SJSA1 (cell line): ENCODE data around the gene LATS2. TPM values are rescaled to one million over a fixed set of nuclear protein-coding genes. Genes with fewer than 3 reads are reported as not detected.
"Not testable (repeated sequence)": the region's sequence is repeated elsewhere in the genome, so short reads cannot be mapped to it uniquely, and the experiment has no call there.

Experiments used
- DNase-seq, 2 experiments: peaks; one replicate each; pipeline ENCODE4 v3.0.0-alpha.2; 2015 to 2020; ENCODE audit warnings: low spot score in 2 of 2, low read depth in 1 of 2
- H3K27ac ChIP-seq: fragments of 250-450 bp; sonication (Bioruptor Pico); 2 replicates; pipeline ENCODE4 v1.5.1; 2020; ENCODE audit warnings: mild to moderate bottlenecking, moderate library complexity
- H3K27me3 ChIP-seq: fragments of 250-450 bp; sonication (Bioruptor Pico); replicated peaks from 2 replicates; pipeline ENCODE4 v1.5.1; 2020; ENCODE audit warnings: mild to moderate bottlenecking, moderate library complexity
- H3K36me3 ChIP-seq: fragments of 250-450 bp; sonication (Bioruptor Pico); 2 replicates; pipeline ENCODE4 v1.5.1; 2020; ENCODE audit warnings: mild to moderate bottlenecking
- H3K4me1 ChIP-seq: fragments of 250-450 bp; sonication (Bioruptor Pico); replicated peaks from 2 replicates; pipeline ENCODE4 v1.6.1; 2021; ENCODE audit warnings: mild to moderate bottlenecking
- H3K4me3 ChIP-seq: fragments of 250-450 bp; sonication (Bioruptor Pico); 2 replicates; pipeline ENCODE4 v1.5.1; 2020; ENCODE audit warnings: mild to moderate bottlenecking
- H3K9me3 ChIP-seq: fragments of 250-450 bp; sonication (Bioruptor Pico); replicated peaks from 2 replicates; pipeline ENCODE4 v1.5.1; 2020; ENCODE audit warnings: mild to moderate bottlenecking
- total RNA-seq: library from RNA; depleted of rRNA; stranded (reverse); fragments of >200 nt; shearing (Covaris generic); gene quantifications from 2 replicates; pipeline ENCODE4 v1.2.3, GENCODE V29; 2014

The LATS2 gene
- total RNA-seq, 1 experiment from 2014 or later = 14.4 TPM

DNA sequence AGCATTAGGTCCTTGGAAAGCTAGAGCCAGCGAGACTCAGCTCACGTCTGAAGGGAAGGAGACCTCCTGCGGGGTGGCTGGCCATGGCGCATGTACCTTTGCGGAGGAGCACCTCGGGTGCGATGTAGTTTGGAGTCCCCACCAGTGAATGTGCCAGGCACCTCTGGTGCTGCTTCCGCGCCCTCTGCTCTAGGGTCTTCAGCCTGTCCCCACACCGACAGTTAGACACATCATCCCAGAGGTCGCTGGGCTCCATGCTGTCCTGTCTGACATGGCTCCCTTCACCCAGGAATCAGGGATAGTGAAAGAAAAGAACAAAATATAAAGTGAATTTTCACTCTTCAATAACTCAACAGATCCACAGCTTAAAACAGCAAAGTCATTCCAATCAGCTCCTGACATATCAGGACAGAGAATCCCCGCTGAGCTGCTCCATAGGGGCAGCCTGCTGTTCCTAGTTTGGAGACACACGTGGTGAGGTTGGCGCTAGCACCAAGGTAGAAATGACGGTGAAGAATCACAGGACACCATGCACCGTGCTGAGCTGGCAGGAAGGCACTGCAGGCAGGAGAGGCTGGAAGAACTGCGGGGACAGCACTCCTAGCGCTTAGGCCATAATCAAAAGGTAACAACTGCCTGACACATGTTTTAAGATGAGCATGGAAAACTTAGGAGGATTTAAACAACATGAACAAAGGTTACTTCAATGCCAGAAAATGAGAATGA lies 79.9 kb downstream of the LATS2 start:
- H3K4me1 ChIP-seq = no peaks in the 10 kb centered on the region
- H3K36me3 ChIP-seq = peaks cover 87% of the 10 kb centered on the region
- H3K27ac ChIP-seq = no peak overlapping the region
- no peaks in the 10 kb centered on the region for H3K9me3 ChIP-seq
- no peak for DNase-seq
- no peaks in the 10 kb centered on the region for H3K27me3 ChIP-seq
- H3K4me3 ChIP-seq = no peak overlapping the region

GRCh38 chr13:20980899-20981298 lies 80.5 kb downstream of the LATS2 start:
- Histone ChIP-seq H3K27me3 (no peaks in the 10 kb centered on the region), H3K4me1 (no peaks in the 10 kb centered on the region), H3K27ac (no peak overlapping the region), H3K36me3 (peaks cover 87% of the 10 kb centered on the region), H3K4me3 (no peak overlapping the region), H3K9me3 (no peaks in the 10 kb centered on the region)
- DNase-seq = no peak

DNA sequence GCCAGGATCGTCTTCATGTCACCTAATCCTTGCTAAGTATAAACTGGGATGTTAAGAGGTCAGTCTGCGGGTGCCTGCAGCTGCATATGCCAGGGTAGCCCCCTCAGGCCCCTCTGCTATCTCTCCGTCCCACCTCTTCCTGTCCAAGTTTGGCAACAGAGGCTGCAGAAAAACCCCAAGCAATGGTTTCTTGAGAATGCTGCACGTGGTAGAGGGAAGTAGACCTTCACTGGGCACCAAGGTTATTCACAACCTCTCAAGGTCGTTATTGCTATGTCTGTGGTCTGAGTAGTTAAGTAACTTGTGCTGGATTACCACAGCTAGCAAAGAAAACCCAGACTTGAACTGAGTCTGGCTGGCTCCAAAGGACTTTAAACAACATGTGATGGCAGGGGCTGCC lies 81.0 kb downstream of the LATS2 start:
- no peak for DNase-seq
- Histone ChIP-seq H3K27me3 (no peaks in the 10 kb centered on the region), H3K4me1 (no peaks in the 10 kb centered on the region), H3K4me3 (no peak overlapping the region), H3K9me3 (no peaks in the 10 kb centered on the region), H3K27ac (no peak overlapping the region), H3K36me3 (peaks cover 89% of the 10 kb centered on the region)

- peaks cover 82% of the 10 kb centered on the region for H3K36me3 ChIP-seq
Observed at GRCh38 chr13:20977394-20977793, 84.0 kb downstream of the LATS2 start.

DNA sequence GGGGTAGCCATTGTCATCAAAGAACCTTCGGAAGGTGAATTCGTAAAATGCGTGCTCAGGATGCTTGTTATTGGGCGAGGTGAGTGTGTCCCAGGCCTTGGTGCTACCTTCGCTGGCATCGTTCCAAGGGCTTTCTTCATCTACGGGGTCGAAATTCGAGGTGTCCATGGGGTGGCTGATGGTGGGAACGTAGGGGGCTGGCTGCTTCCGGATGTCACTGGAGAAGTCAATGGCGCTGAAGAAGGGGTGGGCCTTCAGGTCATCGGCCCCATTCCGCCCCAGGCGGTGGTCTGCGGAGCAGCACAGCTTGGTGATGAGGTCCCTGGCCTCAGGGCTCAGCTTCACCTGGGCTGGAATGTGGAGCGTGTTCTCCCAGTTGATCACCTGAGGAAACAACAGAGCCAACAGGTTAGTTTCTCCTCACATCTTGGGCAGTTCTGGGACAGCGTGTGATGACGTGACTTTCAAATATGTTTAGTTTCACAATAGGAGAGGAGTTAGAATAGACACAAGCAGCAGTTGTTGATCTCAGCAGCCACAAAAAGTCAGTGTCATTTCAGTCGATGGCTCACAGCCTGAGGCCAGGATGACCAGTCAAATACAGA lies 86.3 kb downstream of the LATS2 start:
- peaks cover 63% of the 10 kb centered on the region for H3K36me3 ChIP-seq
- H3K27me3 ChIP-seq = no peaks in the 10 kb centered on the region
- no peak for DNase-seq
- H3K4me3 ChIP-seq = no peak overlapping the region
- no peak overlapping the region for H3K27ac ChIP-seq
- H3K9me3 ChIP-seq = no peaks in the 10 kb centered on the region
- no peaks in the 10 kb centered on the region for H3K4me1 ChIP-seq

More at GRCh38 chr13:20977394-20977793, 84.0 kb downstream of the LATS2 start:
- DNase-seq = no peak
- H3K27me3 ChIP-seq = no peaks in the 10 kb centered on the region
- H3K4me1 ChIP-seq = no peaks in the 10 kb centered on the region
- no peak overlapping the region for H3K27ac ChIP-seq
- no peak overlapping the region for H3K4me3 ChIP-seq
- no peaks in the 10 kb centered on the region for H3K9me3 ChIP-seq

DNA sequence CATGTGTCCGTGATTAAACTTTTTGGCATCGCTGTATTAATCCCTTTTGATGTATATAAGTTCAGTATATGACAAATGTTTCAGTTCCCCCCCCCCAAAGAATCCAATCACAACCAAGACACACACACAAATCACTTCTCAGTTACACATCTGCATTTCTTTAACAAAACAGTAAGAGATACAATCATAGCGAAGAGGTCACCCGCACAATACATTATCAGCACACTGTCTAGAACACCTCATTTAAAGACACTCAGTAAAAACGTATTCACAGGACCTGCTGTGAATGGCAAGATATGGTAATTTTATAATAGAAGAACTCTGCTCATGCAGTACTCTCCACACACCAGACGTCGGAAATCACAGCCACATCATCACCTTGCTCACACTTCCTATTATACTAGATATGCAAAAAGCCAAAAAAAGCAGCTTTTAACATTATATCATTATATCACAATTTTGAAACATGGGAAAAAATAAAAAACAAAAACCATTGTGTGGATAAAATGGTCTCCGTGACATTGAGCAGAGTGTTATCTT lies 87.4 kb downstream of the LATS2 start:
- H3K4me1 ChIP-seq = 0 out of 2 replicates have a peak, but pooled peaks cover 4% of the 10 kb centered on the region
- DNase-seq = no peak
- no peaks in the 10 kb centered on the region for H3K9me3 ChIP-seq
- H3K27ac ChIP-seq = no peak overlapping the region
- H3K4me3 ChIP-seq = no peak overlapping the region
- no peaks in the 10 kb centered on the region for H3K27me3 ChIP-seq
- H3K36me3 ChIP-seq = peaks cover 54% of the 10 kb centered on the region

GRCh38 chr13:20972731-20973130 lies 88.7 kb downstream of the LATS2 start:
- Histone ChIP-seq H3K4me1 (0 out of 2 replicates have a peak, but pooled peaks cover 5% of the 10 kb centered on the region), H3K9me3 (no peaks in the 10 kb centered on the region), H3K27me3 (no peaks in the 10 kb centered on the region), H3K27ac (no peak overlapping the region), H3K36me3 (peaks cover 42% of the 10 kb centered on the region), H3K4me3 (no peak overlapping the region)
- no peak for DNase-seq

DNA sequence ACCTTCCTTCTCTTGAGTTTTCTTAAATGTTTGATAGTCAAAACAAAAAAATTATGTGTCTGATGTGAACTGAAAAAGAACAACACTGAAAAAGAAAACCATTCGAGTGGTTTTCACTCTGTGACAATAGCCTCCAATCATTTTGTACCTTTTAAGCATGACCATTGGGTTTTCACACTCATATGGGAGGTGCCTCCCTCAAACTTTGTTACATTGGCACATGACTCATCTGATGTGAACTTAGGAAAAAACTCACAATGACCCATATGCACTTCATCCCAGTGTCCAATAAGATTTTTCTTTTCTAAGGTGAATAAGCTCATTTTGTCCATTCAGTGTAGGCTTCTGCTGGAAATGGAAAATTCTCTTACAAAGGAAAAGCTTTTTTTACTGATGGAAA lies 92.2 kb downstream of the LATS2 start:
- H3K27me3 ChIP-seq = no peaks in the 10 kb centered on the region
- no peak overlapping the region for H3K27ac ChIP-seq
- H3K4me1 ChIP-seq = 0 out of 2 replicates have a peak, but pooled peaks cover 5% of the 10 kb centered on the region
- DNase-seq = peak in 1 of 2 experiments; percentile 20
- H3K4me3 ChIP-seq = no peak overlapping the region
- H3K36me3 ChIP-seq = peaks cover 12% of the 10 kb centered on the region
- H3K9me3 ChIP-seq = no peaks in the 10 kb centered on the region

DNA sequence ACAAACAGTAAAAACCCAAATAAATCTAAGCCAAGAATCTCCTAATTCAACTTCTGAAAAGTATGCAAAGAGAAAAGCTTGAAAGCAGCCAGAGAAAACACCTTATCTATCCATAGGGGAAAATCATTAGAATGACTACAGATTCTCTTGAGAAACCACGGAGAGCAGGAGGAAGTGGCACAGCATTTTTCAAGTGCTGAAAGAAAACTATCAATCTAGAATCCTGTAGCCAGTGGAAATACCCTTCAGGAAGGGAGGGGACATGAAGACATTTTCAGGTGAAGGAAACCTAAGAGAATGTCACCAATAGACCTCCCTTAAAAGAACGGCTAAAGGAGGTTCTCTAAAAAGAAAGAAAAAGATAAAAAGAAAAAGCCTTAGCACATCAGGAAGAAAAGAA lies 92.6 kb downstream of the LATS2 start:
- H3K36me3 ChIP-seq = peaks cover 8% of the 10 kb centered on the region
- H3K27me3 ChIP-seq = no peaks in the 10 kb centered on the region
- no peaks in the 10 kb centered on the region for H3K9me3 ChIP-seq
- 0 out of 2 replicates have a peak, but pooled peaks cover 5% of the 10 kb centered on the region for H3K4me1 ChIP-seq
- no peak overlapping the region for H3K4me3 ChIP-seq
- no peak for DNase-seq
- no peak overlapping the region for H3K27ac ChIP-seq

DNA sequence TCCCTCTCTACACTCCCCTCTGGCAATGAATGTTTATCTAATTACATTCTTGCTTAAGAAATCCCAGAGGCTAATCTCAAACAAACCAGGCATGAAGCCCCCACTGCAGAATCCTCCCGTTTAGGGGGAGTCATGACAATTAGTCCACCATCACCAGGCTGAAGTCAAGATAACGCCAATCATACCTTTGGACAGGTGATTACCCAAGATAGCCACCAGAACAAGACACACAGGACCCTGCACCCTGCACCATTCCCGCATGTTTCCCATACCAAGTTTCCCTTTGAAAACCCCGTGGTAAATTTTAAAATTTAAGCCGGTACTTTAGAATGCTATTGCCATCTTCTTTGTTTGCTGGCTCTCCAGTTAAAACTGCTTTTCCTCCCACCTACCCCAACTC lies 94.0 kb downstream of the LATS2 start:
- no peaks in the 10 kb centered on the region for H3K9me3 ChIP-seq
- H3K36me3 ChIP-seq = no peaks in the 10 kb centered on the region
- H3K4me1 ChIP-seq = 0 out of 2 replicates have a peak, but pooled peaks cover 5% of the 10 kb centered on the region
- no peak for DNase-seq
- H3K27me3 ChIP-seq = no peaks in the 10 kb centered on the region
- H3K4me3 ChIP-seq = no peak overlapping the region
- no peak overlapping the region for H3K27ac ChIP-seq

- H3K27ac ChIP-seq = no peak overlapping the region
- H3K4me3 ChIP-seq = no peak overlapping the region
- no peak for DNase-seq
- H3K9me3 ChIP-seq = no peaks in the 10 kb centered on the region
- no peaks in the 10 kb centered on the region for H3K27me3 ChIP-seq
- no peaks in the 10 kb centered on the region for H3K36me3 ChIP-seq
- H3K4me1 ChIP-seq = 0 out of 2 replicates have a peak, but pooled peaks cover 5% of the 10 kb centered on the region
Observed at GRCh38 chr13:20964904-20965303, 96.5 kb downstream of the LATS2 start.

- not testable (repeated sequence) for H3K9me3 ChIP-seq, DNase-seq, H3K4me1 ChIP-seq, H3K27ac ChIP-seq, H3K4me3 ChIP-seq, H3K36me3 ChIP-seq, H3K27me3 ChIP-seq
Observed at GRCh38 chr13:20961663-20962062, 99.7 kb downstream of the LATS2 start.

GRCh38 chr13:20960663-20961309 lies 100.6 kb downstream of the LATS2 start:
- no peak overlapping the region for H3K27ac ChIP-seq
- no peak overlapping the region for H3K4me3 ChIP-seq
- no peaks in the 10 kb centered on the region for H3K4me1 ChIP-seq
- H3K27me3 ChIP-seq = no peaks in the 10 kb centered on the region
- no peaks in the 10 kb centered on the region for H3K9me3 ChIP-seq
- DNase-seq = no peak
- no peaks in the 10 kb centered on the region for H3K36me3 ChIP-seq

- H3K4me1 ChIP-seq, H3K4me3 ChIP-seq, H3K9me3 ChIP-seq, DNase-seq, H3K27me3 ChIP-seq, H3K36me3 ChIP-seq, H3K27ac ChIP-seq: not testable (repeated sequence)
Observed at GRCh38 chr13:20957049-20957620, 104.3 kb downstream of the LATS2 start.
